NCI-H510A (cell line): ENCODE data around the gene GPR146.
"Not testable (repeated sequence)": the region's sequence is repeated elsewhere in the genome, so short reads cannot be mapped to it uniquely, and the experiment has no call there.

Source experiments
- DNase-seq: peaks from one replicate; lab custom pipeline; 2025; lab: John Stamatoyannopoulos, UW

GPR146 gene, protein sequence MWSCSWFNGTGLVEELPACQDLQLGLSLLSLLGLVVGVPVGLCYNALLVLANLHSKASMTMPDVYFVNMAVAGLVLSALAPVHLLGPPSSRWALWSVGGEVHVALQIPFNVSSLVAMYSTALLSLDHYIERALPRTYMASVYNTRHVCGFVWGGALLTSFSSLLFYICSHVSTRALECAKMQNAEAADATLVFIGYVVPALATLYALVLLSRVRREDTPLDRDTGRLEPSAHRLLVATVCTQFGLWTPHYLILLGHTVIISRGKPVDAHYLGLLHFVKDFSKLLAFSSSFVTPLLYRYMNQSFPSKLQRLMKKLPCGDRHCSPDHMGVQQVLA

GRCh38 chr7:1044189-1045068 is at the start of gene GPR146:
Gene GPR146, plus strand, starts transcription at chr7:1044546. Its CDS starts 12,970 bp downstream, at chr7:1057516.
- peak; percentile 48 for DNase-seq

DNA sequence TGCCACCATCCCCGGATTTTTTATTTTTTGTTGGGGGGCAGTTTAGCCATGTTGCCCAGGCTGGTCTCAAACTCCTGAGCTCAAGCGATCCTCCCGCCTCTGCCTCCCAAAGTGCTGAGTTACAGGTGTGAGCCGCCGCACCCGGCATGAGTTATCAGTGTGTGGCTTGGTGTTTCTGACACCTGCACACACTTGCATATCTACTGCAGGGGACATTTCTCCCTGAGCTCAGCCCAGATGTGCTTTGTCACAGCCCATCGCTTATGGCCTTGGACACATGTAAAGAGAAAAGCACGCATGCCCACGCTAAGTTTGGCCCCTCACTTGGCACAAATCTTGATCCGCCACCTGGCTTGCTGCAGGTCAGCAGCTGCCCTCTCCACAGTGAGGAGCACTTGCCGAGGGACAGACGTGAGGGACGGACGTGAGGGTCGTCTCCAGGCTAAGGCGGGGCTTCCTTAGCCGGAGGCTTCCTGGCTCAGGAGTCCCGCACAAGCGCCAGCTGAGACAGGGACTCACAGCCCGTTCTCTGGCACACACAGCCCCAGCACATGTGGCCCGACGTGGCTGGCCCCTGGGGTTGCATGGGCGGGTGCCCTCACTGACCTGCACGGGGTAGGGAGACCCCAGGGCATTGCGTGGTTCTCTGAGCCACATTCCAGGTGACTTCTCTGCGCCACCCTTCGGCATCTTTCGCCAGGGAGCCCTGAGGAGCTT is 49.6 kb upstream of the GPR146 start:
- DNase-seq: no peak

DNA sequence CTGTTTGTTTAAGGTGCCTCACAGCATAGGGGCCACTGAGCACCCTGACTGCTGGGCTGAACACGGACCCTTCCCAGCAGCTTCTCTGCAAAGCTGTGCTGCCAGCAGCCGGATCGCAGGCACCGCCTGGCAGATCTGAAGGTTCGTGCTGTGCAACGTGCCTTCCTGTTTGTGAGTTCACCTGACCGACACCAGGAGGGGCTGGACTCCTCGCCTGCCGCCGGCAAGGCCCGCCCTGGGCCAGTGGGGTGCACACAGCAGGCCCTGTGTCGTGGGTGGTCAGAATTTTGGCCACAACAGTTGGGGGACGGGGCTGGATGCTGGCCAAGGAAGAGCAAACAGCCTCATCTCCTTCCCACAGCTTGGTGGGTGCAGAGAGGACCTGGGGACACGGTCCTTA is 48.8 kb upstream of the GPR146 start:
- no peak for DNase-seq

DNA sequence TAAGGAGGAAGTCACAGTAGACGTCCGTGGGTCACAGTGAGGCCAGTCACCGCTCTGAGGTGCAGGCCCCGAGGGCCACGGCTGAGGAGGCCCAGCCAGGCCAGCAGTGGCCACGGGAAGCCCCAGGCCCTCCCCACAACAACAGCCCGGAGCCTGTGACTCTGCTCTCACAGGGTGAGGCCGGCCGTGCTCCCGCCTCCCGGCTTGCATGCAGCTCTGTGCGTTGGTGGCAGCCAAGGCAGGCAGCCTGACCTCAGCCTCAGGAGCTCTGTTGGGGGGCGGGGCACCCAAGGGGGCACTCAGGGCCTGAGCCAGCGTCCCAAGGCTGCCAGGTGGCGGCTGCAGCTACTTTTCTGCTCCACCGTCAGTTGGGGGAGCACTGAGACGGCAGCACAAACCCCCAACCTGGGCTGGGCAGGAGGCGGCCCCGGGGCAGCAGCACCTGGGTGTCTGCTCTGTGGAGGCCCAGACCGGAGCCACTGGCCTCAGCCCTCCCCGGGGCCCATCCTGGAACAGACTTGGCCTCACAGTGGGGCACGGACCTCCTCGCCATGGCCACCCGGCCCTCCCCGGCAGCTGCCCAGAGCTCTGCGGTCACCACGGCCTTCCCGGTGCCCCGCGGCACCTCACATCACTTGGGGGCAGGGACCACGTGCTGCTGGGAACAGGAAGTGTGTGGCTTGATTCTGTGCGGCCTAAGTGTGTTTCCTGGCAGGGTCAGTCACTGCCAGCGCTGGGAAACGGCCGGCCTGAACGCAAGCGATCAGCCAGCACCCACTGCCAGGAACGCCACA is 48.1 kb upstream of the GPR146 start:
- DNase-seq: peak; percentile 26

GRCh38 chr7:997404-998395 is 46.6 kb upstream of the GPR146 start:
- peak; percentile 40 for DNase-seq

DNA sequence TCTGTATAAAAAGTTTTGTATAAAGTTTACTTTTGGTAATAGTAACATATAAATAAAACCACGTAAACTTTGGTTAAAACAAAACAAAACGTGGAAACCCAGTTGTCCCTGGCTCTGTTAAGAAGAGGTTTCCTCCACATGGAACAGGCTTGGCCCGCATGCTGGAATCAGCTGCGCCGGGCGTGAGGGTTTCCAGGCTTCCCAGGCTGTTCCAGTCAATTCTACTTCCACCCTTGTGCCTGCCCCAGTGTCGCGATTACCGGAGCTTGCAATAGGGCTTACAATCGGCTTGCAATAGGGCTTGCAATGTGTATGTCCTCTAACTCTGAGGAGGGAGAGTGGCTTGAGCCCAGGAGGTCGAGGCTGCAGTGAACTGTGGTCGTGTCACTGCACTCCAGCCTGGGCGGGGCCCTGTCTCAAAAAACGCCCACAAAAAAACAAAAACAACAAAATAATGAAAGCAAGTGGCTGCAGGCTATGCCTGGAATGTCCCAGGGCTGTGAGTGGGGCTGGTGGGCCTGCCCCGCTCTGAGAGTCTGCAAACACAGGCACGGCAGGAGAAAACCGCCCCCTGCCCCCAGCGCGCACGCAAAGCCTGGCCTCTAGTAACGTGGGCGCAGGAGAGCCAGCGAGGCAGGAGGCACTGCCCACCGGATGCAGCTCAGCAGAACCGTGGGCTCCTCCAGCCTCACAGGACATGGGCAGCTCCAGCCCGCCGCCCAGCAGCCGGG is 45.0 kb upstream of the GPR146 start:
- no peak for DNase-seq

DNA sequence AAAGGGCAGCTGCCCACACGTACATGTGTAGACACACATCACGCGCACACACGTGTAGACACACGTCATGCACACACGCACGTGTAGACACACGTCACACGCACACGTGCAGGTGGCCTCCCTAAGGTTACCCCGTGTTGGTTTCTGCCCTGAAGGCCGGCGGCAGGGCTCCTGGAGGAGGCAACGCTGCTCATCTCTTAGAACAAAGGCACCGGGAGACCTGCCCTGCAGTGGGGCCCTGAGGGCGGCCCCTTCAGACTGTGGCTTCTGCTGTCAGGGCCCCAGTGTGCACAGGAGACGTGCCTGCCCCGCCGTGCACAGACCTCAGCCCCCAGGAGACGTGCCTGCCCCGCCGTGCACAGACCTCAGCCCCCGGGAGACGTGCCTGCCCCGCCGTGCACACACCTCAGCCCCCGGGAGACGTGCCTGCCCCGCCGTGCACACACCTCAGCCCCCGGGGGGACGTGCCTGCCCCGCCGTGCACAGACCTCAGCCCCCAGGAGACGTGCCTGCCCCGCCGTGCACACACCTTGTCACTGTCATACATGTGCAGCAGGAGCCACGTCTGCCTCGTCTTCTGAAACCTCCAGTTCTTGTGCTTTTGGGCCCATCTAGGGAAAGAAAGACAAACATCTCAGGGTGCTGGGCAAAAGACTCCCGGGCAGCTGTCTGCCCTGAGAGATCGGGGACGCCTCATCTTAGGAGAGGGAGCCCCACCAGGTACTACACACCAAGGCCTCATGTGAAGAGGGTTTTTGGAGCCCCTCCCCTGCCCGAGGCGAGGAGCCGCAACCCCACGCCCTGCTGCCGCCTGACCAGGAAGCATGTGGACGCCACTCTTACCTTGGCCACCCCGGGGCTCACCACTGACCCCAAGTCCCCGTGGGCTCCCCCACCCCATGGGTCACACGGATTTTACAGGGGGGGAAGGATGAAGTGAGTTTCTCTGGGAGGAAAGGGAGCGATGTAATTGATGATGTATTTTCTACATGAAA is 44.1 kb upstream of the GPR146 start:
- no peak for DNase-seq

- not testable (repeated sequence) for DNase-seq
Observed at GRCh38 chr7:1001069-1001770, 43.1 kb upstream of the GPR146 start.

DNA sequence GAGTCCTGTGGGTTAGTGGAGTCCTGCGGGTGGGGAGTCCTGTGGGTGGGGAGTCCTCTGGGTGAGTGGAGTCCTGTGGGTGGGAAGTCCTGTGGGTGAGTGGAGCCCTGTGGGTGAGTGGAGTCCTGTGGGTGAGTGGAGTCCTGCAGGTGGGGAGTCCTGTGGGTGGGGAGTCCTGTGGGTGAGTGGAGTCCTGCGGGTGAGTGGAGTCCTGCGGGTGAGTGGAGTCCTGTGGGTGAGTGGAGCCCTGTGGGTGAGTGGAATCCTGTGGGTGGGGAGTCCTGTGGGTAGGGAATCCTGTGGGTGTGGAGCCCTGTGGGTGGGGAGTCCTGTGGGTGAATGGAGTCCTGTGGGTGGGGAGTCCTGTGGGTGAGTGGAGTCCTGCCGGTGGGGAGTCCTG is 42.3 kb upstream of the GPR146 start:
- DNase-seq: not testable (repeated sequence)

GRCh38 chr7:1002445-1002844 is 41.9 kb upstream of the GPR146 start:
- not testable (repeated sequence) for DNase-seq

- no peak for DNase-seq
Observed at GRCh38 chr7:1004018-1004852, 40.1 kb upstream of the GPR146 start.

DNA sequence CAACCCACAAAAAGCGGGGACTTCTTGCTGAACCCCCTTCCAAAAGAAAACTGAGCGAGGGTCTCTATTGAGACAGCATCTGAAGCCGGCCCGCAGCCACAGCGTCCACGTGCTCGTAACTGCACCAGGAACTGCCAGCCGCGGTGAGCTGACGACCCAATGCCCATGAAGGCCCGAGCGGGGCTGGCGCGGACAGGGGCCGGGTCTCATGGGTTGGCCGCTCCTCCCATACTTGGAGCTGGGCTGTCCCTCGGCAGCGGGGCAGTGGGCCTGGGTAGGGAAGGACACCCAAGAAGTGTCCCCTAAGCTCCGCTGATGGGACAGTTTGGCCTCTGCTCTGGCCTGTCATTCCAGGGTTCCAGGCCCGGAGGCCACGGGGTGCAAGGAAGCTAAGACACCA is 39.0 kb upstream of the GPR146 start:
- no peak for DNase-seq

DNA sequence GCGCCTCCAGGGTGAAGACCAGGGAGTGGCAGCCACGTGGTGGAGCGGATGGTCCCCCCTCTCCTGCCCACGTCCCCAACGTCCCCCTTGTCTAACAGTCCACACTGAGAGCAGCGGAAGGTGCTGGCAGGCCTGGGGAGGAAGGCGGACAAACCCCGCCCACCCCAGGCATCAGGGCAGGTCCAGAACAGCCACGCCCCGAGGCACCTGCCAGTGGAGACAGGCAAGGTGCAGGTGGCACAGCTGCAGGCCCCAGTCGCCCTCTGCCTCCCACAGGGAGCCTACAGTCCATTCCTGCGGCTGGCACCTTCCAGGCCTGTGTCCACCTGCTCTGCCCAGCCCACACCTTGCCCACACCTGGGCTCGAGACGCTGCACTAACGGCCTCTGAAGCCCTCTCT is 36.4 kb upstream of the GPR146 start:
- DNase-seq: no peak

GRCh38 chr7:1008733-1009363 is 35.5 kb upstream of the GPR146 start:
- no peak for DNase-seq

DNA sequence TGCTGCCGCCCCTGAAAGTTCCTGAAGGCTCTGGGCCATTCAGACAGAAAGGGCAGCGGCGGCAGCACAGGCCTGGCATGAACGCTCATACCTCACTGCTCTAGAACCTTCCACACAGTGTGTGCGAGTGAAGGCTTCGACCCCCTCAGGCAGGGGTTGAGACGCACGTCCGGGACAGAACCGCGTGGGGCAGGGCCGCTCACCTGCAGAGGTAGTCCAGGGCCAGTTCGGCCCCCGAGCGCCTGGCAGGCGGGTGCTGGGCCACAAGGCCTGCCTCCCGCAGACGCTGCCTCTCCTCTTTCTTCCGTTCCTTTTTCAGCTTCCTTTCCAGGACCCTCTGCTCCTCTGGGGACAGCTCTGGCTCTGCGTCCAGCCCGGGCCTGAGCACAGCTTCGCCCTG is 34.6 kb upstream of the GPR146 start:
- DNase-seq: no peak

DNA sequence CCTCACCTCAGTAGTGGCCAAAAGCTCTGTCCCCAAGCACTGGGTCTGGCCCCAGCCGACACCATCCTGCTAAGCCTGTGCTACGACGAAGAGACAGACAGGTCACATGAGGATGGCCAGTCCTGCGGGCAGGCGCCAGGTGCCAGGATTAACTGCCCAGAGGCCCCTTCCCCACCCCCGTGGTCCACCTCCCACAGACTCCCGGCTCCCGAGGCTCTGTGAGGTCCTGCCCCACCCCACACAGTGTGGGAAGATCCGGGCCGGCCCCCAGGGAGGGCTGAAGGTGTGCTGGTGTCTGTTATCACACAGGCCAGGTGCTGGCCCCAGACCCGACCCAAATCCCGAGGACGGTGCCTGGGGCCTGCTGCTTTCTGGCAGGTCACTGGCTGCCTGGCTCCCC is 34.1 kb upstream of the GPR146 start:
- DNase-seq: no peak
